ENCODE data around the gene DEFB110. TPM values are rescaled to one million over a fixed set of nuclear protein-coding genes. Genes with fewer than 3 reads are reported as not detected.

Gene DEFB110
- polyA plus RNA-seq, 4 donors, result not detected

Other genes with a start within 250 kb of the DEFB110 start
- gene PGK2, start 234.7 kb downstream of the DEFB110 start, polyA plus RNA-seq (ENCODE audit: insufficient read length in 4 of 4), result not detected
- under 1 TPM in 1 of 4 donors, not detected in 3; 0.13 TPM for gene CRISP1, start 155.5 kb downstream of the DEFB110 start, polyA plus RNA-seq (ENCODE audit: insufficient read length in 4 of 4)
- gene DEFB114, start 57.8 kb downstream of the DEFB110 start, polyA plus RNA-seq (ENCODE audit: insufficient read length in 4 of 4), result not detected
- gene DEFB113, start 52.4 kb downstream of the DEFB110 start, polyA plus RNA-seq (ENCODE audit: insufficient read length in 4 of 4), result not detected
- gene DEFB112, start 27.9 kb upstream of the DEFB110 start, polyA plus RNA-seq (ENCODE audit: insufficient read length in 4 of 4), result not detected

Measured in left renal pelvis (tissue), 4 donors.